Measurements from ENCODE around the gene ITIH3. TPM values are rescaled to one million over a fixed set of nuclear protein-coding genes. Genes with fewer than 3 reads are reported as not detected.

ITIH3 gene
- total RNA-seq, 4 donors from 2014 or later, result 0.48 to 11.8 (median 5.6) TPM

DNA sequence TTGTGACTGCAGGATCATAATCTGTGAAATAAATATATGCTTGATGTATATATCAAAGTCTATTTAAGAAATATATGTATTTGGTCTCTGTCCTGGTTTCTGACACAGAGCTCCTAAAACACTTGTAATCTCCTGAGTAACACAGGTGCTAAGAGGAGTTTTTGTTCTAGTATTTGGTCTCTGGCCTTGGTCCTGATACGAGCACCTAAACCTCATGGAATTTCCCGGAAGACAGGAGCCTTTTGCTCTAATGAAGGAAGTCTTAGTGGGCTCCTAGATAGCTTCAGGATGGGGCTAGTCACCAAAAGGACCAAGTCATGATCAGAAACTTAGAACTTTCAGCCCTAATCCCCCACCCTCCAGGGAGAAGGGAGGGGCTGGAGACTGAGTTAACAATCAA, 59.4 kb downstream of the ITIH3 start:
- intact Hi-C loops (cut with DNase I; ENCODE audit: low total_unique reads), result no loop called here
- Histone ChIP-seq H3K36me3 (no peaks in the 10 kb centered on the region), H3K27me3 (no peaks in the 10 kb centered on the region), H3K4me3 (no peak overlapping the region), H3K9me3 (no peaks in the 10 kb centered on the region), H3K4me1 (no peaks in the 10 kb centered on the region), H3K27ac (no peak overlapping the region)
- no peak for TF ChIP-seq POLR2A (IDR thresholded peaks at IDR 0.05)
- TF ChIP-seq, protein P1, sequence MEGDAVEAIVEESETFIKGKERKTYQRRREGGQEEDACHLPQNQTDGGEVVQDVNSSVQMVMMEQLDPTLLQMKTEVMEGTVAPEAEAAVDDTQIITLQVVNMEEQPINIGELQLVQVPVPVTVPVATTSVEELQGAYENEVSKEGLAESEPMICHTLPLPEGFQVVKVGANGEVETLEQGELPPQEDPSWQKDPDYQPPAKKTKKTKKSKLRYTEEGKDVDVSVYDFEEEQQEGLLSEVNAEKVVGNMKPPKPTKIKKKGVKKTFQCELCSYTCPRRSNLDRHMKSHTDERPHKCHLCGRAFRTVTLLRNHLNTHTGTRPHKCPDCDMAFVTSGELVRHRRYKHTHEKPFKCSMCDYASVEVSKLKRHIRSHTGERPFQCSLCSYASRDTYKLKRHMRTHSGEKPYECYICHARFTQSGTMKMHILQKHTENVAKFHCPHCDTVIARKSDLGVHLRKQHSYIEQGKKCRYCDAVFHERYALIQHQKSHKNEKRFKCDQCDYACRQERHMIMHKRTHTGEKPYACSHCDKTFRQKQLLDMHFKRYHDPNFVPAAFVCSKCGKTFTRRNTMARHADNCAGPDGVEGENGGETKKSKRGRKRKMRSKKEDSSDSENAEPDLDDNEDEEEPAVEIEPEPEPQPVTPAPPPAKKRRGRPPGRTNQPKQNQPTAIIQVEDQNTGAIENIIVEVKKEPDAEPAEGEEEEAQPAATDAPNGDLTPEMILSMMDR (IDR thresholded peaks at IDR 0.05), result no peak
- DNase-seq, result no peak

DNA sequence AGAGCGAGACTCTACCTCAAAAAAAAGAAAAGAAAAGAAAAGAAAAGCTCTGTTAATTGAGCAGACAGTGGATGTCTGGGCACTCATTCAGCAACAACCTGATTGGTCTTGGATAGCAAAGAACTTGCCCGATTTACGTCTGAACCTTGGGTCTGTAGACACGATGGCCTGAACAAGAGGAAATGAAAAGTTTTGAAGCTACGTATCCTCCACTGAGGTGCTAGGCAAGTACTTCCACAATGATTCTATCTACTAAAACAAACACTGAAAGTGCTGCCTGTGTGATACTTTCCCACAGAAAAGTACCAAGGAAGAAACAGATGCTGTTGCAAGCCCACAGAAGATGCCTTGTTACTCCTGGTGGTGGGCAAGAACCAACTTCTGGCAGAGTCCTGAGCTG, 62.1 kb downstream of the ITIH3 start:
- Histone ChIP-seq H3K4me3 (no peak overlapping the region), H3K27me3 (no peaks in the 10 kb centered on the region), H3K9me3 (no peaks in the 10 kb centered on the region), H3K36me3 (no peaks in the 10 kb centered on the region), H3K27ac (no peak overlapping the region), H3K4me1 (no peaks in the 10 kb centered on the region)
- no peak for TF ChIP-seq POLR2A (IDR thresholded peaks at IDR 0.05)
- TF ChIP-seq, protein P1 (IDR thresholded peaks at IDR 0.05), result no peak
- no peak for DNase-seq
- intact Hi-C loops (cut with DNase I; ENCODE audit: low total_unique reads), result no loop called here

DNA sequence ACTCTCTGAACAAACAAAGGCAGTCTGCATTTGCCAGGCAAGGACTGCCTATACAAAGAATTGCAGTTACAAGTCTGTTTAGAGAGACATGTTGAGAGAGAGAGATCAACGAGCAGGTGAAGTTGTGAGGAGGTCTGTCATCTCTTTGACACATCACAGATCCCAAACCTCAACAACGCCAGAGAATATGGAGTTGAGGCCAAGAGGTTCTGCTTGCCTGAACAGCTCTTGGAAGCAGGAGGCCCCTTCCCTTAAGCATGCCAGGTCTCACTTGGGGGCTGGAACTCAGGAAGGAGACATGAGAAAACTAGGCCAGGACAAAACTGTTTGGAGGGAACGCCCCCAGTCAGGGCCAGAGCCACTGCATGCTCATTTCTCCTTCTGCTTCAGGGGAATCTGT, 62.5 kb downstream of the ITIH3 start:
- intact Hi-C loops (cut with DNase I; ENCODE audit: low total_unique reads), result no loop called here
- no peak overlapping the region for H3K4me3 ChIP-seq
- H3K36me3 ChIP-seq, result no peaks in the 10 kb centered on the region

GRCh38 chr3:52857864-52858263, 63.3 kb downstream of the ITIH3 start:
- H3K36me3 ChIP-seq, result no peaks in the 10 kb centered on the region
- TF ChIP-seq, protein P1 (IDR thresholded peaks at IDR 0.05), result no peak
- TF ChIP-seq POLR2A (IDR thresholded peaks at IDR 0.05), result no peak
- intact Hi-C loops (cut with DNase I; ENCODE audit: low total_unique reads), result no loop called here

More for the DNA sequence above, 62.5 kb downstream of the ITIH3 start:
- H3K4me1 ChIP-seq, result no peaks in the 10 kb centered on the region
- H3K9me3 ChIP-seq, result no peaks in the 10 kb centered on the region
- H3K27me3 ChIP-seq, result no peaks in the 10 kb centered on the region
- no peak for DNase-seq
- H3K27ac ChIP-seq, result no peak overlapping the region
- no peak for TF ChIP-seq POLR2A (IDR thresholded peaks at IDR 0.05)
- TF ChIP-seq, protein P1 (IDR thresholded peaks at IDR 0.05), result no peak

More at GRCh38 chr3:52857864-52858263, 63.3 kb downstream of the ITIH3 start:
- Histone ChIP-seq H3K27ac (no peak overlapping the region), H3K9me3 (no peaks in the 10 kb centered on the region), H3K4me3 (no peak overlapping the region), H3K27me3 (no peaks in the 10 kb centered on the region), H3K4me1 (no peaks in the 10 kb centered on the region)
- no peak for DNase-seq

Small RNAs within 50 kb of the gene (microRNA-seq; reads per million reads assigned to microRNA genes)
- not detected for gene MIR8064 (ENCODE audit: borderline microRNAs expressed, borderline replicate concordance)

Small RNAs within 50 kb of the gene (small RNA-seq; reads per million reads assigned to genes)
- gene MIR8064 (not detected), gene MUSTN1 (not detected)

Other genes starting within 250 kb of the ITIH3 start
- gene PBRM1, start 108.9 kb upstream of the ITIH3 start, total RNA-seq, result 100 to 1,000 TPM in 1 of 4 donors, 10 to 100 TPM in 3; 22.5 to 152 (median 56.6) TPM
- 100 to 1,000 TPM in 1 of 4 donors, 10 to 100 TPM in 3; 29.5 to 108 (median 53.9) TPM for gene GNL3, start 108.8 kb upstream of the ITIH3 start, total RNA-seq
- 100 to 1,000 TPM in 1 of 4 donors, 10 to 100 TPM in 2, 1 to 10 TPM in 1; 7.9 to 141 (median 48.9) TPM for gene GLT8D1, start 89.0 kb upstream of the ITIH3 start, total RNA-seq
- gene SPCS1, start 88.7 kb upstream of the ITIH3 start, total RNA-seq, result 10 to 100 TPM in 3 of 4 donors, 1 to 10 TPM in 1; 9.0 to 67.4 (median 59.1) TPM
- gene NEK4, start 23.9 kb upstream of the ITIH3 start, total RNA-seq, result 10 to 100 TPM; 16.8 to 48.0 (median 37.7) TPM
- under 1 TPM in 1 of 4 donors, not detected in 3; 0.18 TPM for gene ITIH1, start 17.2 kb upstream of the ITIH3 start, total RNA-seq
- 1 to 10 TPM in 3 of 4 donors, under 1 TPM in 1; 0.26 to 8.7 (median 6.9) TPM for gene ITIH4, start 35.9 kb downstream of the ITIH3 start, total RNA-seq
- 10 to 100 TPM in 1 of 4 donors, 1 to 10 TPM in 2, not detected in 1; 1.8 to 35.2 (median 8.7) TPM for gene MUSTN1, start 40.2 kb downstream of the ITIH3 start, total RNA-seq
- gene STIMATE, start 102.8 kb downstream of the ITIH3 start, total RNA-seq, result 10 to 100 TPM in 3 of 4 donors, 1 to 10 TPM in 1; 6.7 to 24.1 (median 21.5) TPM

All from uterus (tissue), 4 donors.